ENCODE data around the gene CNGA3.

The CNGA3 gene

GRCh38 chr2:98379311-98380202 lies 33.3 kb downstream of the CNGA3 start:
- DNase-seq, result no peak

- no peak for DNase-seq
Observed at GRCh38 chr2:98380203-98380535, 33.9 kb downstream of the CNGA3 start.

GRCh38 chr2:98381494-98381893 lies 35.2 kb downstream of the CNGA3 start:
- no peak for DNase-seq

GRCh38 chr2:98382086-98382485 lies 35.8 kb downstream of the CNGA3 start:
- DNase-seq, result no peak

GRCh38 chr2:98382739-98383138 lies 36.5 kb downstream of the CNGA3 start:
- no peak for DNase-seq

- DNase-seq, result no peak
Observed at GRCh38 chr2:98383166-98383565, 36.9 kb downstream of the CNGA3 start.

GRCh38 chr2:98385050-98385699 lies 38.9 kb downstream of the CNGA3 start:
- peak; percentile 72 for DNase-seq

GRCh38 chr2:98387478-98387877 lies 41.2 kb downstream of the CNGA3 start:
- DNase-seq, result no peak

- no peak for DNase-seq
Observed at GRCh38 chr2:98388081-98388480, 41.8 kb downstream of the CNGA3 start.

- DNase-seq, result no peak
Observed at GRCh38 chr2:98388601-98389250, 42.5 kb downstream of the CNGA3 start.

- no peak for DNase-seq
Observed at GRCh38 chr2:98389251-98389605, 43.0 kb downstream of the CNGA3 start.

- DNase-seq, result no peak
Observed at GRCh38 chr2:98390571-98391476, 44.6 kb downstream of the CNGA3 start.

- no peak for DNase-seq
Observed at GRCh38 chr2:98391581-98392270, 45.5 kb downstream of the CNGA3 start.

- no peak for DNase-seq
Observed at GRCh38 chr2:98393354-98393753, 47.1 kb downstream of the CNGA3 start.

- DNase-seq, result no peak
Observed at GRCh38 chr2:98394595-98395153, 48.4 kb downstream of the CNGA3 start.

GRCh38 chr2:98395977-98396376 lies 49.7 kb downstream of the CNGA3 start:
- no peak for DNase-seq

- DNase-seq, result no peak
Observed at GRCh38 chr2:98396745-98397355, 50.6 kb downstream of the CNGA3 start.

- no peak for DNase-seq
Observed at GRCh38 chr2:98399140-98399539, 52.9 kb downstream of the CNGA3 start.

GRCh38 chr2:98403878-98404277 lies 57.6 kb downstream of the CNGA3 start:
- DNase-seq, result no peak

GRCh38 chr2:98404556-98405250 lies 58.4 kb downstream of the CNGA3 start:
- no peak for DNase-seq

GRCh38 chr2:98405301-98405700 lies 59.0 kb downstream of the CNGA3 start:
- DNase-seq, result no peak
